HepG2 (cell line): ENCODE measurements around the gene PDCD1LG2. TPM values are rescaled to one million over a fixed set of nuclear protein-coding genes. Genes with fewer than 3 reads are reported as not detected.

Experiments used
- ATAC-seq: fragments of 200-7000 bp; cut with Tn5 transposase; 3 replicates; pipeline ENCODE4 v1.9.1; 2020; ENCODE audit warnings: mild to moderate bottlenecking, moderate library complexity
- BruUV-seq: library from RNA; stranded (reverse); fragments of 400-500 nt; replicated peaks from 2 replicates; lab custom pipeline; 2021; lab: Mats Ljungman, UMichigan
- CTCF ChIA-PET: fragments of 300-600 bp; formaldehyde crosslinking; extraction: SDS; loops from one replicate; lab custom pipeline; 2021; ENCODE audit warnings: low total read pairs, inconsistent platforms, low intra/inter-chr PET ratio; lab: Yijun Ruan, JAX
- POLR2A ChIA-PET: fragments of 350-600 bp; sonication (Branson Sonifier 250); formaldehyde crosslinking; loops from one replicate; lab custom pipeline; 2020; ENCODE audit warnings: antibody characterized with exemption, inconsistent platforms; lab: Yijun Ruan, JAX
- DNase-seq: peaks from one replicate; pipeline ENCODE4 v3.0.0-alpha.2; 2015; ENCODE audit warnings: low spot score
- FAIRE-seq: peaks from 3 replicates; lab custom pipeline; 2011; peaks lifted over from hg19 to GRCh38; lab: Jason Lieb, UNC
- H2AFZ ChIP-seq: one replicate; pipeline ENCODE4 v1.6.1; 2011; ENCODE audit warnings: low read length, inconsistent platforms
- H3K27ac ChIP-seq: fragments of 300-600 bp; 3 replicates; pipeline ENCODE4 v1.8.0; 2011; ENCODE audit warnings: mixed run types, mild to moderate bottlenecking, mixed read lengths, low read length, inconsistent platforms; ENCODE audit not compliant: insufficient read depth; ENCODE audit errors: extremely low read length
- H3K27me3 ChIP-seq, 2 experiments: fragments of 200-600 bp in 1 of 2; 2 replicates in 1 of 2; 3 replicates in 1 of 2; pipeline versions ENCODE4 v1.6.0 to v1.8.0; 2011; ENCODE audit warnings: low read length in 2 of 2, mild to moderate bottlenecking in 2 of 2, moderate library complexity in 2 of 2, inconsistent platforms in 1 of 2; ENCODE audit not compliant: insufficient read depth in 2 of 2, control insufficient read depth in 1 of 2
- H3K36me3 ChIP-seq, 2 experiments: fragments of 200-600 bp in 1 of 2; replicated peaks in 1 of 2; 2 replicates in 1 of 2; 3 replicates in 1 of 2; pipeline versions ENCODE4 v1.5.1 to v1.8.0; 2011; ENCODE audit warnings: low read length in 2 of 2, inconsistent platforms in 1 of 2; ENCODE audit not compliant: insufficient read depth in 2 of 2, control insufficient read depth in 1 of 2
- H3K4me1 ChIP-seq: 2 replicates; pipeline ENCODE4 v1.5.1; 2012; ENCODE audit warnings: low read length, inconsistent platforms; ENCODE audit not compliant: insufficient read depth
- H3K4me2 ChIP-seq: 2 replicates; pipeline ENCODE4 v1.6.0; 2011; ENCODE audit warnings: low read depth, low read length, inconsistent platforms
- H3K4me3 ChIP-seq, 3 experiments: fragments of 200-600 bp in 1 of 3; sonication (generic), shearing (Covaris generic) in 1 of 3; replicated peaks in 1 of 3; 2 replicates each; pipeline ENCODE4 v1.5.1; 2011 to 2016; ENCODE audit warnings: low read length in 3 of 3, inconsistent platforms in 2 of 3, low read depth in 2 of 3, mild to moderate bottlenecking in 2 of 3, control low read depth in 1 of 3, mixed read lengths in 1 of 3; ENCODE audit not compliant: insufficient read depth in 1 of 3
- H3K79me2 ChIP-seq: one replicate; pipeline ENCODE4 v1.6.1; 2011; ENCODE audit warnings: low read length, inconsistent platforms; ENCODE audit not compliant: insufficient read depth
- H3K9ac ChIP-seq: 2 replicates; pipeline ENCODE4 v1.6.0; 2011; ENCODE audit warnings: mild to moderate bottlenecking, low read depth, low read length, inconsistent platforms; ENCODE audit not compliant: insufficient read depth
- H3K9me3 ChIP-seq: 2 replicates; pipeline ENCODE4 v1.5.1; 2012; ENCODE audit warnings: mild to moderate bottlenecking, low read length
- H4K20me1 ChIP-seq: 2 replicates; pipeline ENCODE4 v1.6.0; 2011; ENCODE audit warnings: inconsistent platforms, mild to moderate bottlenecking, low read length, moderate library complexity; ENCODE audit not compliant: insufficient read depth
- FOXK2 ChIP-seq: fragments of 450-650 bp; IDR thresholded peaks from 2 replicates; pipeline ENCODE4 v1.6.1; 2016
- HOXA7 ChIP-seq: sonication (generic); formaldehyde crosslinking; IDR thresholded peaks from 2 replicates; pipeline ENCODE4 v1.8.1; 2022; ENCODE audit warnings: mild to moderate bottlenecking, missing genetic modification reagents, moderate library complexity
- NFKBIZ ChIP-seq: IDR thresholded peaks from 2 replicates; pipeline ENCODE4 v1.6.1; 2018; ENCODE audit warnings: missing genetic modification reagents, missing compliant biosample characterization
- POLR2G ChIP-seq: fragments of 200-400 bp; formaldehyde crosslinking; IDR thresholded peaks from 2 replicates; pipeline ENCODE4 v1.6.1; 2018; ENCODE audit warnings: mild to moderate bottlenecking, low read depth, low read length, moderate library complexity
- PRPF4 ChIP-seq: fragments of 200-400 bp; formaldehyde crosslinking; IDR thresholded peaks from 2 replicates; pipeline ENCODE4 v1.6.1; 2016; ENCODE audit warnings: low read length, low read depth; ENCODE audit not compliant: poor library complexity, severe bottlenecking
- ZNF143 ChIP-seq: sonication (generic); formaldehyde crosslinking; IDR thresholded peaks from 2 replicates; pipeline ENCODE4 v1.4.0; 2020; ENCODE audit warnings: missing genetic modification reagents
- WGBS: methylation state at CpG from one replicate; pipeline ENCODE4 v1.1.6; 2017; ENCODE audit warnings: low lambda C conversion rate; 5-methylcytosine and 5-hydroxymethylcytosine counted together
- in situ Hi-C: cut with HindIII; loops from 2 replicates; pipeline ENCODE4 v1.10.0; 2017; ENCODE audit warnings: low pct_unique_long_range_greater_than_20kb; ENCODE audit not compliant: extremely low pct_ligation_motif_present
- intact Hi-C: fragments of 100-400 bp; cut with micrococcal nuclease; formaldehyde crosslinking; loops from one replicate; pipeline ENCODE4 v1.10.0; 2022; ENCODE audit not compliant: unreplicated experiment
- polyA plus RNA-seq, 8 experiments: library from polyadenylated mRNA; depleted of rRNA in 3 of 8; stranded (reverse) in 7 of 8; unstranded in 1 of 8; fragments of >200 nt; fragmentation: Illumina TruSeq in 4 of 8; extraction: Trizol in 4 of 8; gene quantifications; 2 replicates each; pipeline versions ENCODE4 v1.2.1 to v1.2.3, GENCODE V29; 2011 to 2016; ENCODE audit warnings: low read depth in 4 of 8, missing spikeins in 1 of 8, mixed read lengths in 1 of 8; ENCODE audit not compliant: insufficient read depth in 1 of 8
- total RNA-seq, 5 experiments: library from RNA; depleted of rRNA; stranded (reverse); fragments of >200 nt; fragmentation: Illumina TruSeq; extraction: Trizol; gene quantifications; 2 replicates each; pipeline ENCODE4 v1.2.3, GENCODE V29; 2016; ENCODE audit warnings: low read depth in 1 of 5
- TF ChIP-seq, protein P1 (sequence below): sonication (generic); formaldehyde crosslinking; IDR thresholded peaks from 2 replicates; pipeline ENCODE4 v1.4.0; 2020; ENCODE audit warnings: mild to moderate bottlenecking, missing genetic modification reagents
- TF ChIP-seq, protein P2 (sequence below): sonication (generic); formaldehyde crosslinking; IDR thresholded peaks from 2 replicates; pipeline ENCODE4 v1.4.0; 2020; ENCODE audit warnings: missing genetic modification reagents, borderline replicate concordance

Gene PDCD1LG2
- total and polyA plus RNA-seq, 2 of the 13 experiments (the other 11 are each of a cell fraction or from before 2014, with no cell fraction given): not detected

DNA sequence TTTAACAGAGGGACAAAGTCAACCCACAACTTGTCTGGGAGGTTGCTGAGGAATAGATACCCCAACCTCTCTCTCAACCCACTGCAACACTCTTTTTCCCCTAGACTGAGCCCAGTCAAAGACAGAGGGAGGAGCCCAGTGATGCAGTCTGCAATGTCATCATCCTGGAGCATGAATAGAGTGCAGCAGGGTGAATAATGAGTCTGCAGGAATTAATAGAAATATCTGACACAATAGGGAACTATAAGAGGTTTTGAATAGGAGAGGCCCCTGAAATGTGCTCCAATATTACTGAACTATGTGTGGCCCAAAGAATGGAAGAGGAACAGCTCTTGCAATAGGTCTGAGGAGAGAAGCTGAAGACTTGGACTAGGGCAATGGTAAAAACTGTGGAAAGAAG, 59.1 kb downstream of the PDCD1LG2 start:
- POLR2A ChIA-PET: no interaction called here
- no peaks in the 10 kb centered on the region for H3K36me3 ChIP-seq
- intact Hi-C loops: no loop called here
- H2AFZ ChIP-seq: no peak overlapping the region
- no peaks in the 10 kb centered on the region for H3K9me3 ChIP-seq
- no peak overlapping the region for H3K27ac ChIP-seq
- TF ChIP-seq, protein P1, sequence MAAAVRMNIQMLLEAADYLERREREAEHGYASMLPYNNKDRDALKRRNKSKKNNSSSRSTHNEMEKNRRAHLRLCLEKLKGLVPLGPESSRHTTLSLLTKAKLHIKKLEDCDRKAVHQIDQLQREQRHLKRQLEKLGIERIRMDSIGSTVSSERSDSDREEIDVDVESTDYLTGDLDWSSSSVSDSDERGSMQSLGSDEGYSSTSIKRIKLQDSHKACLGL (CRISPR knock-in tag): no peak
- no peak for TF ChIP-seq HOXA7 (CRISPR knock-in tag)
- TF ChIP-seq NFKBIZ (CRISPR knock-in tag): no peak
- no peak for TF ChIP-seq POLR2G
- TF ChIP-seq ZNF143 (CRISPR knock-in tag): no peak
- TF ChIP-seq PRPF4: no peak
- H3K27me3 ChIP-seq: no peaks in the 10 kb centered on the region
- in situ Hi-C loops: no loop called here
- H3K4me3 ChIP-seq: no peak overlapping the region
- CTCF ChIA-PET: no interaction called here
- ATAC-seq (no peak), FAIRE-seq (no peak), DNase-seq (no peak)
- H3K4me1 ChIP-seq: no peaks in the 10 kb centered on the region
- no peaks in the 10 kb centered on the region for H3K79me2 ChIP-seq
- H3K4me2 ChIP-seq: no peak overlapping the region
- no peak overlapping the region for H3K9ac ChIP-seq
- no TSS peak for BruUV-seq
- no peaks in the 10 kb centered on the region for H4K20me1 ChIP-seq

DNA sequence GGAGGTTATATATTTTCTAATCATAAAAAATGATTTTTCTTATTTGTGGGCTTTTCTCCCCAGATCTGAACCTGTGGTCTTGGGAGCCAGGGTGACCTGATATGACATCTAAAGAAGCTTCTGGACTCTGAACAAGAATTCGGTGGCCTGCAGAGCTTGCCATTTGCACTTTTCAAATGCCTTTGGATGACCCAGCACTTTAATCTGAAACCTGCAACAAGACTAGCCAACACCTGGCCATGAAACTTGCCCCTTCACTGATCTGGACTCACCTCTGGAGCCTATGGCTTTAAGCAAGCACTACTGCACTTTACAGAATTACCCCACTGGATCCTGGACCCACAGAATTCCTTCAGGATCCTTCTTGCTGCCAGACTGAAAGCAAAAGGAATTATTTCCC, 59.6 kb downstream of the PDCD1LG2 start:
- no peak for ATAC-seq
- Histone ChIP-seq H3K79me2 (no peaks in the 10 kb centered on the region), H3K4me1 (no peaks in the 10 kb centered on the region), H3K36me3 (no peaks in the 10 kb centered on the region)
- CTCF ChIA-PET: no interaction called here
- TF ChIP-seq FOXK2: no peak
- TF ChIP-seq, protein P2, sequence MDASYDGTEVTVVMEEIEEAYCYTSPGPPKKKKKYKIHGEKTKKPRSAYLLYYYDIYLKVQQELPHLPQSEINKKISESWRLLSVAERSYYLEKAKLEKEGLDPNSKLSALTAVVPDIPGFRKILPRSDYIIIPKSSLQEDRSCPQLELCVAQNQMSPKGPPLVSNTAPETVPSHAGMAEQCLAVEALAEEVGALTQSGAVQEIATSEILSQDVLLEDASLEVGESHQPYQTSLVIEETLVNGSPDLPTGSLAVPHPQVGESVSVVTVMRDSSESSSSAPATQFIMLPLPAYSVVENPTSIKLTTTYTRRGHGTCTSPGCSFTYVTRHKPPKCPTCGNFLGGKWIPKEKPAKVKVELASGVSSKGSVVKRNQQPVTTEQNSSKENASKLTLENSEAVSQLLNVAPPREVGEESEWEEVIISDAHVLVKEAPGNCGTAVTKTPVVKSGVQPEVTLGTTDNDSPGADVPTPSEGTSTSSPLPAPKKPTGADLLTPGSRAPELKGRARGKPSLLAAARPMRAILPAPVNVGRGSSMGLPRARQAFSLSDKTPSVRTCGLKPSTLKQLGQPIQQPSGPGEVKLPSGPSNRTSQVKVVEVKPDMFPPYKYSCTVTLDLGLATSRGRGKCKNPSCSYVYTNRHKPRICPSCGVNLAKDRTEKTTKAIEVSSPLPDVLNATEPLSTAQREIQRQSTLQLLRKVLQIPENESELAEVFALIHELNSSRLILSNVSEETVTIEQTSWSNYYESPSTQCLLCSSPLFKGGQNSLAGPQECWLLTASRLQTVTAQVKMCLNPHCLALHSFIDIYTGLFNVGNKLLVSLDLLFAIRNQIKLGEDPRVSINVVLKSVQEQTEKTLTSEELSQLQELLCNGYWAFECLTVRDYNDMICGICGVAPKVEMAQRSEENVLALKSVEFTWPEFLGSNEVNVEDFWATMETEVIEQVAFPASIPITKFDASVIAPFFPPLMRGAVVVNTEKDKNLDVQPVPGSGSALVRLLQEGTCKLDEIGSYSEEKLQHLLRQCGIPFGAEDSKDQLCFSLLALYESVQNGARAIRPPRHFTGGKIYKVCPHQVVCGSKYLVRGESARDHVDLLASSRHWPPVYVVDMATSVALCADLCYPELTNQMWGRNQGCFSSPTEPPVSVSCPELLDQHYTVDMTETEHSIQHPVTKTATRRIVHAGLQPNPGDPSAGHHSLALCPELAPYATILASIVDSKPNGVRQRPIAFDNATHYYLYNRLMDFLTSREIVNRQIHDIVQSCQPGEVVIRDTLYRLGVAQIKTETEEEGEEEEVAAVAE (CRISPR knock-in tag): no peak
- TF ChIP-seq, all 625 proteins: peak for 0
- H3K27me3 ChIP-seq: no peaks in the 10 kb centered on the region
- DNase-seq (no peak), FAIRE-seq (no peak)
- POLR2A ChIA-PET: no interaction called here
- no peak overlapping the region for H3K9ac ChIP-seq
- H3K4me3 ChIP-seq: no peak overlapping the region
- H4K20me1 ChIP-seq: no peaks in the 10 kb centered on the region
- no peak overlapping the region for H3K4me2 ChIP-seq
- H3K9me3 ChIP-seq: no peaks in the 10 kb centered on the region
- no peak overlapping the region for H2AFZ ChIP-seq
- in situ Hi-C loops (no loop called here), intact Hi-C loops (no loop called here)
- no TSS peak for BruUV-seq
- 0% methylated on average over 1 of the region's 1 CpG for WGBS
- no peak overlapping the region for H3K27ac ChIP-seq
